ENCODE measurements around the gene FGL2.
"Not testable (repeated sequence)": the region's sequence is repeated elsewhere in the genome, so short reads cannot be mapped to it uniquely, and the experiment has no call there.

Gene FGL2, protein sequence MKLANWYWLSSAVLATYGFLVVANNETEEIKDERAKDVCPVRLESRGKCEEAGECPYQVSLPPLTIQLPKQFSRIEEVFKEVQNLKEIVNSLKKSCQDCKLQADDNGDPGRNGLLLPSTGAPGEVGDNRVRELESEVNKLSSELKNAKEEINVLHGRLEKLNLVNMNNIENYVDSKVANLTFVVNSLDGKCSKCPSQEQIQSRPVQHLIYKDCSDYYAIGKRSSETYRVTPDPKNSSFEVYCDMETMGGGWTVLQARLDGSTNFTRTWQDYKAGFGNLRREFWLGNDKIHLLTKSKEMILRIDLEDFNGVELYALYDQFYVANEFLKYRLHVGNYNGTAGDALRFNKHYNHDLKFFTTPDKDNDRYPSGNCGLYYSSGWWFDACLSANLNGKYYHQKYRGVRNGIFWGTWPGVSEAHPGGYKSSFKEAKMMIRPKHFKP

DNA sequence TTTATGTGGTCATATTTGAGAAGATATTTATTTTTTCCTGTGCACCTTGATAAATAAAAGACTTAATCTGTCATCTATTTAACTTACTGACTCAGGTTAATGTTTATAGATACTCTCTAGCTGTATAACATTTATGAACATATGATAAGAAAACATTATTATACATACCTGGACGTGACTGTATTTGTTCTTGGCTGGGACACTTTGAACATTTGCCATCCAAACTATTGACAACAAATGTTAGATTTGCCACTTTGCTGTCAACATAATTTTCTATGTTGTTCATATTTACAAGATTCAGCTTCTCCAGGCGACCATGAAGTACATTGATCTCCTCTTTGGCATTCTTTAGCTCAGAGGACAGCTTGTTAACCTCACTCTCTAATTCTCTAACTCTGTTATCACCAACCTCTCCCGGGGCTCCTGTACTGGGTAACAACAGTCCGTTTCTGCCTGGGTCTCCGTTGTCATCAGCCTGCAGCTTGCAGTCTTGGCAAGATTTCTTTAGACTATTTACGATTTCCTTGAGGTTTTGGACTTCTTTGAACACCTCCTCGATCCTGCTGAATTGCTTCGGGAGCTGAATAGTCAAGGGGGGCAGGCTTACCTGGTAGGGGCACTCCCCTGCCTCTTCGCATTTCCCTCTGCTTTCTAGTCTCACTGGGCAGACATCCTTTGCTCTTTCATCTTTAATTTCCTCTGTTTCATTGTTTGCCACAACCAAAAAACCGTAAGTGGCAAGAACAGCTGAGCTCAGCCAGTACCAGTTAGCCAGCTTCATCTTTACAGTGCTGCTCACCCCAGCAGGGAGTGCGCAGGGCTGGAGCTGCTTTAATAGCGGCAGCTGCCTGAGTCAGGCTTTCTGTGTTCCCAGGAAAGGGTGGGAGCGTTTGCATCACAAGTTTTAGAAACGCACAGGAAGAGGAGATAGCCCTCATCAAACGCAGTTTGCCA lies at the start of gene FGL2:
Gene FGL2, minus strand, starts transcription at position 807 of the 954 bp plus-strand sequence. Its CDS starts 26 bp downstream, at position 781.
- no peak for DNase-seq (ENCODE audit: low read depth)

DNA sequence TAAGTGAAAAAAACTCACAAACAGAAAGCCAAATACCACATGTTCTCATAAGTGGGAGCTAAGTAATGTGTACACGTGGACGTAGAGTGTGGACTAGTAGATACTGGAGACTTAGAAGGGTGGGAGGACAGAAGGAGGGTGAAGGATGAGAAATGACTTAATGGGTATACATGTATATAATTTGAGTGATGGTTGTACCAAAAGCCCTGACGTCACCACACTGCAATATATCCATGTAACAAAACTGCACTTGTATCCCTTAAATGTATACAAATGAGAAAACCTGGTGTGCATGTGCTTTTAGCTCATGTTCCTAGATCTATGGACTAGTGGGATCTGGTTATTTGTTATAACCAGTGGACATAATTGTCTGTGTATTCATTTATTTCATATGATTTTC lies 48.5 kb upstream of the FGL2 start:
- DNase-seq (ENCODE audit: low read depth): no peak

DNA sequence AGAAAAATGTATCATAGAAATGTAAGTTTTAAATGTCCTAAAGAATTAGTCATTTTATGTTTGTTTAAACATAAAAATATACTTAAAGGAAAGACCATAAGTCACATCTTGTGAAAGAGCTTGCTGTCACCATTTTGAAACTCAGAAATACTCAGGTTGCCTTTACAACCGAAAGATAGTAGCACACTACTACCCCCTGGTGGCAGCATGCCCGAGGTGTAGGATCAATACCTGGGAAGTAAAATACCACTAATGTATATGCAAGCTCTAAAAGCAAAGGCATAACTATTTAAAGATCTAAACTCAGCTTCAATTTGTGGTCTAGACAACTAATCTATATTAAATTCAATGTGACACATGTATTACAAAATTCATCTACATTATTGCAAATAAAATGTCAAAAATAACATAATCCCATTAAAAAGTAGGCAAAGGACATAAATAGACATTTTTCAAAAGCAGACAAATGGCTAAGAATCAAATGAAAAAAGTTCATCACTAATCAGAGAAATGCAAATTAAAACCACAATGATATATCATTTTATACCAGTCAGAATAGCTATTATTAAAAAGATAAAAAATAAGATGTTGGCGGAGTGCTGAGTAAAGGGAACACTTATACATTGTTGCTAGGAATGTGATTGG lies 47.7 kb upstream of the FGL2 start:
- peak; percentile 83 for DNase-seq (ENCODE audit: low read depth)

DNA sequence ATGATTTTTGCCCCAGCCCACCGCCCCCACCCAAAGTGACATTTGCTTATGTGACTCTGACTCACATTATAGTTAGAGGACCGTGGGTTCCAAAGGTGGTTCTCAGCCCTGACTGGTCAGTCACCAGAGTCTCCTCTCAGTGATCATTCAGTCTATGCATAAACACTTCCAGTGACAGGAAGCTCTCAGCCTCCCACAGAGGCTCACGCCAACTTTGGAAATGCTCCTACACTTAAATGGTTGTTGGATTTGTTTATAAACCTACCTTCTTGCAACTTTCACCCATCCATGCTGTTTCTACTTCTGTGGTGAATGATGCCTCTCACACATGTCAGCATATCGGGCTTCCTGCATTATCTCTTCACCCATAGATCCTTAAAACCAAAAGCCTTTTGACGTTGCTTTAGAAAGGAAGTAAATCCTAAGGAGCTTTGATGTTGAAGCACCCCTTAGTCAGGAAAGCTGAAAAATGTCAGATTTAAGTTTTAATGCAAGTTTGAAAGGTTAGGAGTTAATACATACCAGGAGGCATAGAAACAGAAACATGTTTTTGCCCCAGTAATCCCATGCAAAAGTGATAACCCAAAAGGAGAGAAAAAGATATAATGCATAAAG lies 46.5 kb upstream of the FGL2 start:
- DNase-seq (ENCODE audit: low read depth): no peak

DNA sequence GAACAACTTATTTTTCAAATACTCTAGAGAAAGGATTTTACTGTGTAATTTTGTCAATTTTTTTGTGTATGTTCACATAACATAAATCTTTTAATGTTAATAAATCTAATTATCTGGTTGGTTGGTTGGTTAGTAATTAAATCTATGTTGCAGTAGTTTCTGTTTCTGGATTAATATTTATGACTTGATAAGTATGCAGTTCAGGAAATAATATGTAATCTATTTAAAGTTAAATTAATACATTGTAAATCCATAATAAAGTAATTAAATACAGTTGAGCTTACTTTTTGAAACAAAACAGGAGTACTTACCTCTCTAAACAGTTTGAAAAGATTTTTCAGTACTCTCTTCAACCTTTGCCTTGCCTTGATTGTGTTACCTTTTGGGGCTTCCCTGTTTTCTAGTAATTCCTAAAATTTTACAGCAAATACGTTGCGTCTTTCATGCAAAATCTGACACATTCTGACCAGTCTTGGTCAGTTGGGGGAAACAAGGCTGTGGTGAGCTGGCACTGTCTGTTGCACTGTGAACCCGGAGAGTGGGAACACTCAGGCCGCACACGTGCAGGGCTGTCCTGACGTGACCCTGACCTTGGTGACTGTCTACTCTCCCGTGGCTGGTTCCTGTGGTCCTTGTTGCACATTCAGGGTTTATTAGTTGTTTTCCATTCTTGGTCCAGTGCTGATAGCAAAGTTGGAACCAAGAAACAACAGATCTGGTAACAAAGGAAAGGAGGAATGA lies 45.6 kb upstream of the FGL2 start:
- DNase-seq (ENCODE audit: low read depth): no peak

DNA sequence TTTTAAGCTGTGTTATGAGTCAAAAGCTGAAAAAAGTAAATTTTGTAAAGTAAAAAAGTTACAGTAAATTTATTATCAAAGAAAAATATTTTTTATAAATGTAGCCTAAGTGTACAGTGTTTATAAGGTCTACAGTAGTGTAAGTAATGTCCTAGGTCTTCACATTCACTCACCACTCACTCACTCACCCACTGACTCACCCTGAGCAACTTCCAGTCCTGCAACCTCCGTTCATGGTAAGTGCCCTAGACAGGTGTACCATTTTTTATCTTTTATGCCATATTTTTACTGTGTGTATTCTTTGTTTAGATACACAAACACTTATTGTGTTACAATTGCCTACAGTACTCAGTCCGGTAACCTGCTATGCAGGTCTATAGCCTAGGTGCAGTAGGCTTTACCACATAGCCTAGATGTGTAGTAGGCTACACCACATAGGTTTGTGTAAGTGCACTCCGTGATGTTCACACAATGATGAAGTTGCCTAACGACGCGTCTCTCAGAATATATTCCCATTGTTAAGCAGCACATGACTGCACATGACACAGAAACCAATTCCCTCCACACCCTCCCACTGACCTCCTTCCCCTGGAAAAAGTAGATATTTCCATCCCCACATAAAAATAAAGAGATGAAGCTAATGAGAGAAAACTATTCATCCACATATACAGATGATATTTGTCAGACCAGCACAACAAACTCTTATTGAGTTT lies 44.8 kb upstream of the FGL2 start:
- DNase-seq (ENCODE audit: low read depth): no peak

DNA sequence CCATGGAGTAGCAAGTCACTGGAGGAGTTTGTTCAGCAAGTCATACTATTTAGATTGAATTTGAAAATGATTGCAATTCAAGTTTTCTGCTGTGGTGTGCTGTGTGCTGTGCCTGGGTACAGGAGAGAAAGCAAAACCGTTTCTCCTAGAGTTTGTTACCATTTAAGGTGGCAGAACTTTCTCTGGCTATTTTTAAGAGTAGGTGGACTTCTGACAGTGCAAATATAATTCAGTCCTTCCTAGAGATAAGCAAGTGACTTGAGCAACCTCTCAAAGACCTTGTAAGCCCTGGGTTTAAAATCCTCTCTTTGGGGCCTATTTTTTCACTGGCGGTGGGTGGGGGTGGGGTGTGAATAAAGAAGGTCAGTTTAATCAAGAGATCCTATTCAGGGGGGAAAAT lies 42.9 kb upstream of the FGL2 start:
- no peak for DNase-seq (ENCODE audit: low read depth)

DNA sequence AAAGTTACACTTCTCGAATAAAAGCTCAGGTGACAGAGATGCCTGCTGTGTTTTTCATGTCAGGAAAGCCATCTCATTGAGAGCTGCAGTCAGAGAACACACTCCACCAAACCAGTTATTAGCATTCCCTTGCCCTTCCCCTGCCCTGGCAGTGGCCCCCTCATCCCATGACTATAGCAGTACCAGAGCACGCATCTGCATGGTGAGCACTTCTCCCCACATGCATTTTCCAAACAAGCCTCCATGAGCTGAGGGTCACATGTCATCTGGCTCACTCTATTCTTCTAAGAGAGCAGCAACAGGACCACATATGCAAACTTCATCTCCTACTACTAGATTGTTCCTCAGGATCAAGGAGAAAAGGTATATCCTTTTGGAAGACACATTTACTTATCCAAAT lies 42.4 kb upstream of the FGL2 start:
- no peak for DNase-seq (ENCODE audit: low read depth)

DNA sequence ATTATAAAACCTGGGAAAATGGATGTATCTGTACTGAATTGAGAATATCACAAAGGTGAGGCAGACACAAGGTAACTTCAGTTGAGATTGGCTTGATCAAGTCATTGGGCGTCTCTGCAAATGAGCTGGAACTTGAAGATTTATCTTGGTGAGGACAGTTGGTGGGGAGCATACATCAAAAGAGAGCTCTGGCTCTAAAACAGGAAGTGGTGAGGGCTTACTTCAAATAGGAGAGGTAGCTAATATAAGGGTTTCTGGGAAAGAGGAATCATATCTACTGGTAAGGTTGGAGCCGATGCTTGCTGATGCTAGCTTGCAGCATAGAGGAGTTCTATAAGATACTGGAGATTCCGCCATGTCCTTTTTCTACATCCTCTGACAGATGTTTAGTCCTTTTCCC lies 39.9 kb upstream of the FGL2 start:
- DNase-seq (ENCODE audit: low read depth): no peak

DNA sequence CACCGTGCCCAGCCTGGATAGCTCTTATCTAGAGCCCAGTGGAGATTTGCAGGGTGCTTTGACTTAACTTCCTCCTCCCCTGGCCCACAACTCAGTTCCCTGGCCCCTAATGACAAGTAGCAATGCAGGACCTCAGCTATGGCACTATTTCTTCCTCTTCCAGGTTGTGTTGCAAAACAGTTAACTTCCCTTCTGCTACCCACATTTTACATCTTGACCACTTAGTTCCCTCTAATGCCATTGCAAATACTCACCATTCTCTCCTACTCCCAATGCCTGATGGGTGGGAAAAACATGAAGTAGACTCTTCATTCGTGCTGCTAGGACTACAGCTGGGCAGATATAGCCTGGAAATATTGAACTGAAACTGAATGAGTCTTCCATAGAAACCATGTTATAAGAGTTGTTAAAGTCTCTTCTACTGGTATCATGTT lies 39.1 kb upstream of the FGL2 start:
- no peak for DNase-seq (ENCODE audit: low read depth)

DNA sequence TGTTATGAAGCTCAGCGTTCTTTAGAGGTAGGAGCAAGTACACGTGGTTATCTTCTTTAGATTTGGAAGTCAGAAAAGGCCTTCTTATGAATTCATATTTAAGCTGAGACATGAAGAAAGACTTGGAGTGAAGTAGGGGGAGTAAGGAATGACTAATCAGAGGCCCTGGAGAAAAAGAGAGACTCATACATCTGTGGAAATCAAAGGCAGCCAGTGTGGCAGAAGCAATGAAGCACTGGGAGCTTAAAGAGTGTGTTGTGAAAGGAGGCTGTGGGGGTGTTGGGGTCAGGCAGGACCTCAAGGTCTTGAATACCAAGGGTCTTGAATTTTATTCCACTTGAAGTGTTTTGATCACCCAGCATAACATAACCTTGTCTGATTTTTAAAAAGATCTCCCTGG lies 35.7 kb upstream of the FGL2 start:
- no peak for DNase-seq (ENCODE audit: low read depth)

DNA sequence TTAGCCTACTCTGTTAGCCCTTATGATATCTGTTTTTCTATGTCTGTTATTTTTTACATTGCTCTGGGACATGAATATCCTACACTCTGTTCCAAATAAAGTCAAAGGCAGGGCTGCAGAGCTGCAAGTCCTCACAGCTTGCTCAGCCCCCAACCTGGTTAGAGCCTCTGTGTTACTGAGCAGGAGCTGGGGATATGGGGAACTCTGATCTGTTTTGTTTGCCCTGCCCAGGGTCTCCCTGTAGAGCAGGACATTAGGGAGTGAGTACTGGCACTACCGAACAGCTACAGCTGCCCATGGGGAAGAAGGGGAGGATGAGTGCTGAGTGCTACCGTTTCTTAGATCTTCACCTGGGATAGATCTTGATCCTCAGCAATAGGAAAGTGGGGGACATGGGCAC lies 32.8 kb upstream of the FGL2 start:
- no peak for DNase-seq (ENCODE audit: low read depth)

DNA sequence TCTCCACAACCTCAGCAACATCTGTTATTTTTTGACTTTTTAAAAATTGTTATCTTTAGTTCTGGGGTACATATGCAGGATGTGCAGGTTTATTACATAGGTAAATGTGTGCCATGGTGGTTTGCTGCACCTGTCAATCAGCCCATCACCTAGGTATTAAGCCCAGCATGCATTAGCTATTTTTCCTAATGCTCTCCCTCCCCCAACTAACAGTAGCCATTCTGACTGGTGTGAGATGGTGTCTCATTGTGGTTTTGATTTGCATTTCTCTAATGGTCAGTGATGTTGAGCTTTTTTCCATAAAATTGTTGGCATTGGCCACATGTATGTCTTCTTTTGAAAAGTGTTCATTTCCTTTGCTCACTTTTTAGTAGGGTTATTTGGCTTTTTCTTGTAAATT lies 29.2 kb upstream of the FGL2 start:
- DNase-seq (ENCODE audit: low read depth): not testable (repeated sequence)

DNA sequence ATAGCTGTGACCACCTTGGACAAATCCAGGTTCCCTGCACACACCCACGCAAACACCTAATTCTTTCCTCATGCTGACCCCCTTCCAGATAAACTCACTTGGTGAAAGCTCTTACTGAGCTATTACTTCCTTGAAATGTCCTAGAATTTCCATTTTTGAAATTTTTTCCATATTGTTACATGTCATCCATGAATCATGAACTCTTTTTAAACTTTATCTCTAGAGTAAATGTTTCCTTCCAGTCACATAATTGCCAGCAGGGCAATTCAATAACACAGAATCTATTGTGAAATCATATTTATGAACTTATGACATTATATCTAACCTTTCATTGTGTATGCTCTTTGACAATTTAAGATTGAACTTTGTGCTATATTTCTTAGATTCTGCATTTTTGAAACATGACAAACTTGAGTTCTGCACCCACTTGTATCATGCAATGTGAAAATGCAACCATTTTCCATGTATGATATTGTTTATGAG lies 26.8 kb upstream of the FGL2 start:
- no peak for DNase-seq (ENCODE audit: low read depth)

DNA sequence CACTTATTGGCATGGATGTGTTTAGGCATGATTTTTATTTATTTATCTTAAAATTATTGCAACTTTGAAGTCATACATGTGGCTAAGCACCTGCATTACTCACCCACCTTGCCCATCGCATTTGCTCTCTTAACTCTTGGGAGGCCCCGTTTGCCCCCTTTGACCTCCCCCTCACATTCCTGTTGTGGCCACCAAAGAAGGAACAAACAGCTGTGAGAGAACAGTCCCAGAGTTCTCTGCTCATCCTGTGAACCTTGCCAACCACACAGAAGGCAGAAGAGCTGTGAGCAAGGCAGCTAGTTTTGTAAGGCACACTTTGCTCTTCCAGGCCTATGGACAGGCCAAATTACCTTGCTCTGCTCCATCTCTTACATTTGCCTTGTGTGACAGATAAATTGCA lies 23.6 kb upstream of the FGL2 start:
- no peak for DNase-seq (ENCODE audit: low read depth)

DNA sequence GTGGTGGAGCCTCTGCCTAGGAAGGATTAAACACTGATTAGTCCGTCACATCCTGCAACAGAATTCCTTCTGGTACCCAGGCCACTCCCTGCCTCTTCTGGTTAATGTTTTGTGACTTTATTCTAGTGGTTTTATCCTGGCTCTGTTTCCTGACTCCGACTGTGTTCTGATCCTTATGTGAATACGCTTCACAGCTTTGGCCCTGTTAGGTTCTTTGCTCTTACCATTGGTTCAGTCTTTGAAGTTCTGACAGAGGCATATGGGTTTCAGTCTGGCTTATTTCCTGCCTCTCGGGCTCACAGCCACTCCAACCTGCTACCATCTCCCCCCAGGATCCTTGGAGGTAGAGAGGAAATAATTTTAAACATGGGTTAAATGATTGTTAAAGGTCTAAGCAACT lies 23.2 kb upstream of the FGL2 start:
- no peak for DNase-seq (ENCODE audit: low read depth)

DNA sequence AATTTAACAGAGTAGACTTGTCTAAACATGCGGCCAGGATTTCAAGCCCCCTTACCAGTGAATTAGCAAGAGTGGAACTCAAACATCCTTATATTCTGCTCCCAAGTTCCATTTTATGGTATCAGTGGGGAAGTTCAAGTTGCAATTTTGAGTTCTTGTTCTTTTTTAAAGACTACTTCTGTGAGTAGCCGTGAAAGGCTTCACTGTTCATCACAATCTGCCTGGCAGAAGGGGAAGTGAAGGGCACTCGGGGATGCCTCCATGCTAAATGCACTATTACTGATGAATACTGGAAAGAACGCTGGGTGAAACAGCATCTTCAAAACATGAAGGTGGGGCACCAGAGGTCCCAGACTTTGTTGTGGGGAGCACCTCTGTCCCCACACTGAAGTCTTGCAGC lies 22.4 kb upstream of the FGL2 start:
- no peak for DNase-seq (ENCODE audit: low read depth)

DNA sequence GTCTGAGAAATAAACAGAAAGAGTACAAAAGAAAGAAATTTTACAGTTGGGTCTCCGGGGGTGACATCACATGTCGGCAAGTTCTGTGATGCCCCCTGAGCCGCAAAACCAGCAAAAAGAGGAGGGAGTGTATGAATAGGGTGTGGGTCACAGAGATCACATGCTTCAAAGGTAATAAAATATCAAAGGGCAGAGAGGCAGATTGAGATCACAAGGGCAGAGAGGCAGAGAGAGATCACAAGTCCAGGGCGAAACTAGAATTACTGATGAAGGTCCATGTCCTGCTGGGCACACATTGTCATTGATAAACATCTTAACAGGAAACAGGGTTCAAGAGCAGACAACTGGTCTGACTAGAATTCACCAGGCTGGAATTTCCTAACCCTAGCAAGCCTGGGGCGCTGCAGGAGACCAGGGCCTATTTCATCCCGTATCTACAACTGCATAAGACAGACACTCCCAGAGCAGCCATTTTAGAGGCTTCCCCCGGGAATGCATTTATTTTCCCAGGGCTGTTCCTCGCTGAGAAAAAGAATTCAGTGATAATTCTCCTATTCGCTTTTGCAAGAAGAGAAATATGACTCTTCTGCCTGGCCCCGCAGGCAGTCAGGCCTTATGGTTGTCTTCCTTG lies 20.2 kb upstream of the FGL2 start:
- not testable (repeated sequence) for DNase-seq (ENCODE audit: low read depth)

DNA sequence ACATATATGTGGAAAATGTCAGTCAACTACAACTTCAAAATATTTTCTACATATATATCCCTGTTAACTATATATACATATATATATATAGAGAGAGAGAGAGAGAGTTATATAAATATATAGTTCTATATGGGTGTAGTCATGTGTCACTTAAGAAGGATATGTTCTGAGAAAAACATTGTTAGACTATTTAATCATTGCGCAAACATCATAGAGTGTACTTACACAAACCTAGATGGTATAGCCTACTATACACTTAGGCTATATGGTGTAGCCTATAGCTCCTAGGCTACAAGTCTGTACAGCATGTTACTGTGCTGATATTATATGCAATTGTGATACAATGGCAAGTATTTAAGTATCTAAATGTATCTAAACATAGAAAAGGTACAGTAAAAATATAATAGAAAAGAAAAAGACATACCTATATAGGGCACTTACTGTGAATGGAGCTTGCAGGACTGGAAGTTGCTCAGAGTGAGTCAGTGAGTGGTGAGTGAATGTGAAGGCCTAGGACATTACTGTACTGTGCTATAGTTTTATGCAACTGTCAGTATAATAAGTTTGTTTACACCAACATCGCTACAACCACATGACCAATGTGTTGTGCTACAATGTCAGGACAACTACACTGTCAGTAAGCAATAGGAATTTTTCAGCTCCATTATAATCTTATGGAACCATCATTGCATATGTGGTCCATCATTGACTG lies 18.0 kb upstream of the FGL2 start:
- no peak for DNase-seq (ENCODE audit: low read depth)

Data from activated gamma-delta T cell treated with anti-CD3 and anti-CD28 coated beads, Interleukin-2, amount 50 U/mL, for 16 hours (primary cell).